Measurements from ENCODE around the gene P2RX7.
"Not testable (repeated sequence)": the region's sequence is repeated elsewhere in the genome, so short reads cannot be mapped to it uniquely, and the experiment has no call there.

P2RX7 gene

DNA sequence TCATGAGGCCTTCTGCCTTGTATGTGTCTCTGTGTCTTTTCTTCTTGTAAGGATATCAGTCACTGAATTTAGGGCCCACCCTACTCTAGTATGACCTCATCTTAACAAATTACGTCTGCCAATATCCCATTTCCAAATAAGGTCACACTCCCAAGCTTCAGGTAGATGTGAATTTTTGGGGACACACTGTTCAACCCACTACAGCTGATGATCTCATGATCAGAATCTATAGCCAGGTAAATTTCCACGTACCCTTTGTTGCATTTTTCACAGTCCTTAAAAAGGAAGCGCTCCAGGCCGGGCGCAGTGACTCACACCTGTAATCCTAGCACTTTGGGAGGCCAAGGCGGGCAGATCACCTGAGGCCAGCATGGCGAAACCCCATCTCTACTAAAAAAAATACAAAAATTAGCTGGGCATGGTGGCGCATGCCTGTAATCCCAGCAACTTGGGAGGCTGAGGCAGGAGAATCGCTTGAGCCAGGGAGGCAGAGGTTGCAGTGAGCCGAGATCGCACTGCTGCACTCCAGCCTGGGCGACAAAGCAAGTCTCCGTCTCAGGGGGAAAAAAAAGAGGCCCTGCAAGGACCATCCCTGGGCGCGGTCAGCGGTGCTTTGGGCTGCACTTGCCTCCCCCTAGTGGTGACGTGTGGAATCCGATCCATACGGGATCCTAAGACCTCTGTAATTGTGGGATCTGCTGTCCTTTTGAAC is 97.3 kb downstream of the P2RX7 start:
- TF ChIP-seq, protein P1, sequence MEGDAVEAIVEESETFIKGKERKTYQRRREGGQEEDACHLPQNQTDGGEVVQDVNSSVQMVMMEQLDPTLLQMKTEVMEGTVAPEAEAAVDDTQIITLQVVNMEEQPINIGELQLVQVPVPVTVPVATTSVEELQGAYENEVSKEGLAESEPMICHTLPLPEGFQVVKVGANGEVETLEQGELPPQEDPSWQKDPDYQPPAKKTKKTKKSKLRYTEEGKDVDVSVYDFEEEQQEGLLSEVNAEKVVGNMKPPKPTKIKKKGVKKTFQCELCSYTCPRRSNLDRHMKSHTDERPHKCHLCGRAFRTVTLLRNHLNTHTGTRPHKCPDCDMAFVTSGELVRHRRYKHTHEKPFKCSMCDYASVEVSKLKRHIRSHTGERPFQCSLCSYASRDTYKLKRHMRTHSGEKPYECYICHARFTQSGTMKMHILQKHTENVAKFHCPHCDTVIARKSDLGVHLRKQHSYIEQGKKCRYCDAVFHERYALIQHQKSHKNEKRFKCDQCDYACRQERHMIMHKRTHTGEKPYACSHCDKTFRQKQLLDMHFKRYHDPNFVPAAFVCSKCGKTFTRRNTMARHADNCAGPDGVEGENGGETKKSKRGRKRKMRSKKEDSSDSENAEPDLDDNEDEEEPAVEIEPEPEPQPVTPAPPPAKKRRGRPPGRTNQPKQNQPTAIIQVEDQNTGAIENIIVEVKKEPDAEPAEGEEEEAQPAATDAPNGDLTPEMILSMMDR (IDR thresholded peaks at IDR 0.05): peak; percentile 96
- not testable (repeated sequence) for H3K9me3 ChIP-seq (ENCODE audit: control insufficient read depth, low read length); H3K27ac ChIP-seq; H3K4me2 ChIP-seq (ENCODE audit: low read length); H3K4me3 ChIP-seq (ENCODE audit: low read depth, low read length); H3K4me1 ChIP-seq; H3K9ac ChIP-seq; H3K36me3 ChIP-seq (ENCODE audit: control insufficient read depth, insufficient read depth, low read length); H2AFZ ChIP-seq; H3K27me3 ChIP-seq (ENCODE audit: control insufficient read depth, insufficient read depth, low read length); H3K79me2 ChIP-seq

DNA sequence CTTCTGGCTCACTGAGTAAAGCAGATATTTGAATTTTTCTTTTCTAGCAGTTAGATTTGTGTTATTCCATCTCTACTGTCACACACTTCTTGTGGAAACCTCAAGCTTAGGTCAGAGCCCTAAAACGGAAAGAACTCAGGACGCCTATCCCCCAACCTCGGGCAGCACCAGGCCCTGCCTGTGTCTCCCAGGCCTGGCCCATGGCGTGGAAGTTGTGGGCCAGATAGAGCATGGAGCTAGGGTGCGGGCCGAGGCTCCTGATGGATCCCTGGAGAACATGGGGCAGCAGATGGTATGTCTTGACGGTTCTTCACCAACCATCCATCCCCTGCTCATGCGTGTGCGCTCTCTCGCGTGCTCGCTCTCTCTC is 97.8 kb downstream of the P2RX7 start:
- H3K4me1 ChIP-seq: peaks cover 8% of the 10 kb centered on the region
- no peaks in the 10 kb centered on the region for H3K27me3 ChIP-seq (ENCODE audit: control insufficient read depth, insufficient read depth, low read length)
- H3K36me3 ChIP-seq (ENCODE audit: control insufficient read depth, insufficient read depth, low read length): no peaks in the 10 kb centered on the region
- no peak overlapping the region for H2AFZ ChIP-seq
- no peak overlapping the region for H3K4me2 ChIP-seq (ENCODE audit: low read length)
- H3K79me2 ChIP-seq: no peaks in the 10 kb centered on the region
- H3K9me3 ChIP-seq (ENCODE audit: control insufficient read depth, low read length): no peaks in the 10 kb centered on the region
- no peak overlapping the region for H3K4me3 ChIP-seq (ENCODE audit: low read depth, low read length)
- no peak overlapping the region for H3K27ac ChIP-seq
- TF ChIP-seq, protein P1 (IDR thresholded peaks at IDR 0.05): no peak
- no peak overlapping the region for H3K9ac ChIP-seq

DNA sequence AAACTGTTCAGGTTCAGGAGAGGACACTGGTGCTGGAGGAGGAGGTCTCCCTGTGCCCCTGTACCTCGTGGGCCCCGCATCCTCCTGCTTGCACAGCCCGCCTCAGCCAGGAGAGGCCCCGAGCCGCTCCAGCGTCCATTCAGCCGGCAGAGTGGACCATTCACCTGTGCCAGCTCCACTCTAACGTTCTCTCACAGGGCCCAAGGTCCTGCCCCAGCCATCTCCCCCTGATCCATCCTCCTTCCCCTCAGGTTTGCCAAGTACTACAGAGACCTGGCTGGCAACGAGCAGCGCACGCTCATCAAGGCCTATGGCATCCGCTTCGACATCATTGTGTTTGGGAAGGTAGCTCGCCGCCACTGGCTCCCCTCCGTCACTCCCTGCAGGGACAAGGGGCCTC is 99.5 kb downstream of the P2RX7 start:
- H2AFZ ChIP-seq: no peak overlapping the region
- no peak overlapping the region for H3K4me3 ChIP-seq (ENCODE audit: low read depth, low read length)
- no peak overlapping the region for H3K27ac ChIP-seq
- H3K4me1 ChIP-seq: peaks cover 4% of the 10 kb centered on the region
- TF ChIP-seq, protein P1 (IDR thresholded peaks at IDR 0.05): no peak
- no peaks in the 10 kb centered on the region for H3K9me3 ChIP-seq (ENCODE audit: control insufficient read depth, low read length)
- no peak overlapping the region for H3K4me2 ChIP-seq (ENCODE audit: low read length)
- H3K79me2 ChIP-seq: no peaks in the 10 kb centered on the region
- H3K36me3 ChIP-seq (ENCODE audit: control insufficient read depth, insufficient read depth, low read length): no peaks in the 10 kb centered on the region
- H3K27me3 ChIP-seq (ENCODE audit: control insufficient read depth, insufficient read depth, low read length): no peaks in the 10 kb centered on the region
- no peak overlapping the region for H3K9ac ChIP-seq

DNA sequence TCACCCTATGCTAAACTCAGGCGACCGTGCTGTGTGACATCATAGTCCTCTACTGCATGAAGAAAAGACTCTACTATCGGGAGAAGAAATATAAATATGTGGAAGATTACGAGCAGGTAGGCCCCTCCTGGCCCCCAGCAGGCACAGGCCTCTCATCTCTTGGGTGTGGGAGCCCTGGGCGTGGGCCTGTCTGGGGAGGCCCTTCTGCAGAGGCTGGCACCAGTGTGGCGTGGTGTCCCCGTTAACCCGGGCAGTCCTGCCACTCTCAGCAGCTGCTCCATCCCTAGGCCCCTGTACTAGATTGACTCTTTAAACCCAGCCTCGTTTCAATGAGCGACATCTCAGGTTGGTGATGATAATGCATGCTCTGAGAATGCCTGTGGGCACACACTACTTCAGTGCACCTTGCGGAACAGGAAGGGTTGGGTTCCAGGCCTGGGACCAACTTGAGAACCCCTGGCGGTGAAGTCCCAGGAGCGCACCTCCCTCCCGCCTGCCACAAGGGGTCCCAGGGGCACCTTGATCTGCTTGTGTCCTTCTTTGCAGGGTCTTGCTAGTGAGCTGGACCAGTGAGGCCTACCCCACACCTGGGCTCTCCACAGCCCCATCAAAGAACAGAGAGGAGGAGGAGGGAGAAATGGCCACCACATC is 100.4 kb downstream of the P2RX7 start:
- Histone ChIP-seq H3K4me2 (ENCODE audit: low read length) (no peak overlapping the region), H3K9me3 (ENCODE audit: control insufficient read depth, low read length) (no peaks in the 10 kb centered on the region), H3K4me3 (ENCODE audit: low read depth, low read length) (no peak overlapping the region), H2AFZ (no peak overlapping the region), H3K36me3 (ENCODE audit: control insufficient read depth, insufficient read depth, low read length) (no peaks in the 10 kb centered on the region), H3K27me3 (ENCODE audit: control insufficient read depth, insufficient read depth, low read length) (no peaks in the 10 kb centered on the region), H3K9ac (no peak overlapping the region), H3K27ac (no peak overlapping the region), H3K79me2 (no peaks in the 10 kb centered on the region), H3K4me1 (no peaks in the 10 kb centered on the region)
- TF ChIP-seq, protein P1 (IDR thresholded peaks at IDR 0.05): no peak

DNA sequence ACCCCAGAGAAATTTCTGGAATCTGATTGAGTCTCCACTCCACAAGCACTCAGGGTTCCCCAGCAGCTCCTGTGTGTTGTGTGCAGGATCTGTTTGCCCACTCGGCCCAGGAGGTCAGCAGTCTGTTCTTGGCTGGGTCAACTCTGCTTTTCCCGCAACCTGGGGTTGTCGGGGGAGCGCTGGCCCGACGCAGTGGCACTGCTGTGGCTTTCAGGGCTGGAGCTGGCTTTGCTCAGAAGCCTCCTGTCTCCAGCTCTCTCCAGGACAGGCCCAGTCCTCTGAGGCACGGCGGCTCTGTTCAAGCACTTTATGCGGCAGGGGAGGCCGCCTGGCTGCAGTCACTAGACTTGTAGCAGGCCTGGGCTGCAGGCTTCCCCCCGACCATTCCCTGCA is 100.9 kb downstream of the P2RX7 start:
- H3K4me2 ChIP-seq (ENCODE audit: low read length): no peak overlapping the region

More for the DNA sequence above, 100.9 kb downstream of the P2RX7 start:
- H3K9me3 ChIP-seq (ENCODE audit: control insufficient read depth, low read length): no peaks in the 10 kb centered on the region
- no peak overlapping the region for H3K9ac ChIP-seq
- TF ChIP-seq, protein P1 (IDR thresholded peaks at IDR 0.05): no peak
- no peaks in the 10 kb centered on the region for H3K4me1 ChIP-seq
- no peaks in the 10 kb centered on the region for H3K36me3 ChIP-seq (ENCODE audit: control insufficient read depth, insufficient read depth, low read length)
- no peak overlapping the region for H3K27ac ChIP-seq
- no peak overlapping the region for H3K4me3 ChIP-seq (ENCODE audit: low read depth, low read length)
- no peak overlapping the region for H2AFZ ChIP-seq
- H3K79me2 ChIP-seq: no peaks in the 10 kb centered on the region
- no peaks in the 10 kb centered on the region for H3K27me3 ChIP-seq (ENCODE audit: control insufficient read depth, insufficient read depth, low read length)

Data from parathyroid adenoma (tissue), 2 donors.